Activated T-helper 17 cell treated with anti-CD3 and anti-CD28 coated beads, Interleukin-2, amount 50 U/mL, for 72 hours (primary cell): ENCODE results near the gene FAM174C. TPM values are rescaled to one million over a fixed set of nuclear protein-coding genes. Genes with fewer than 3 reads are reported as not detected.
A peak's percentile ranks its signal among the peaks of the same experiment; 100 is the strongest.

ENCODE experiments used
- ATAC-seq: fragments of 150-1000 bp; cut with Tn5 transposase; replicated peaks from 2 replicates; pipeline ENCODE4 v1.10.0; 2021; ENCODE audit warnings: mild to moderate bottlenecking, moderate library complexity
- H3K27ac Mint-ChIP-seq: one replicate; pipeline ENCODE4 v1.8.0; 2022; ENCODE audit warnings: mixed read lengths
- H3K27me3 Mint-ChIP-seq: one replicate; pipeline ENCODE4 v1.8.0; 2022; ENCODE audit warnings: mixed read lengths
- H3K36me3 Mint-ChIP-seq: one replicate; pipeline ENCODE4 v1.8.0; 2022; ENCODE audit warnings: low read depth, mild to moderate bottlenecking, mixed read lengths
- H3K4me1 Mint-ChIP-seq: one replicate; pipeline ENCODE4 v1.8.0; 2022; ENCODE audit warnings: mixed read lengths
- H3K4me3 Mint-ChIP-seq: one replicate; pipeline ENCODE4 v1.8.0; 2022; ENCODE audit warnings: mild to moderate bottlenecking, mixed read lengths
- H3K9me3 Mint-ChIP-seq: one replicate; pipeline ENCODE4 v1.8.0; 2022; ENCODE audit warnings: mixed read lengths
- total RNA-seq, 2 donors: library from RNA; stranded (reverse); gene quantifications; one replicate each; pipeline ENCODE4 v1.2.3, GENCODE V29; 2022

Gene FAM174C
- total RNA-seq, 2 donors from 2014 or later = 52.9 to 85.9 TPM

DNA sequence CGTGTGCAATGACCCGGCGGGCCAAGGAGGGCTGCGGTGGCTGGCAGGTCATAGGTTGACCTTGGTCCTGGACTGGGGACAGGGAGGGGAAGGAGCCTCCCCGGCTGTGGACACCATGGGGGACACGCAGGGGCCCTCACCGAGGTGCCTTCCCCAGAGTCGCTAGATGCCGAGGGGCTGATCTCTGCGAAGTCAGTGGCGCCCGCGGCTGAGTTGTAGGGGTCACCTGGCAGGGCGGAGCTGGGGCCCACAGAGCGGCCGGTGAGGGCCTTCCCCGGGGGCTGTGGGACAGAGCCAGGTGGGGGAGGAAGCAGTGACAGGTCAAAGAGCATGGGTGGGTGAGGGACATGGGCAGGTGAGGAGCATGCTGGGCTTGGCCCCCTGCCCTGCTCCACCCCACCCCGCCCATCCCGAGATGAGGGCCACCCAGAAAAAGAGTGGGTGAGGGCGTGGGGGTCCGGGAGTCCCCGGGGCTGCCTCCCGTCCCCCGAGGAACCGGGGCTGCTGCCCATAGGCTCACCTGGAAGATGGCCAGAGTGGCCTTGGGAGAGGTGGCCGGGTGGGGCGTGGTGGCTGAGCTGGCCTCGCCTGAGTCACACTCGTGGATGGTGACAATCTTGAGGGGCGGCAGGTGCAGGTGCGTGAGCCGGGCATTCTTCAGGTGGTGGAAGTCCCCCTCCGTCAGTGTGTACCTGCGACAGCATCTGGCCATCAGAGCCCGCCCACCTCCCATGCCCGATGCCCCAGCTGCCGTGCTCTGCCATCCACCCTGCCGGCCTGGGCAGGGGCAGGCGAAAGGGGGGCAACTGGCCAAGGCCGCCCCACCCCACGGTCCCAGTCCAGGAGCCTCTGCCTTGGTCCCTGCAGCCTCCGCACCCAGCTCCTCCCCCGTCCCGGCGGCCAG lies 41.0 kb upstream of the FAM174C start:
- Mint-ChIP-seq H3K27ac (no peak overlapping the region), H3K9me3 (no peaks in the 10 kb centered on the region), H3K4me1 (peaks cover 6% of the 10 kb centered on the region), H3K36me3 (peaks cover 6% of the 10 kb centered on the region), H3K27me3 (peaks cover 5% of the 10 kb centered on the region), H3K4me3 (no peak overlapping the region)
- ATAC-seq = no peak

DNA sequence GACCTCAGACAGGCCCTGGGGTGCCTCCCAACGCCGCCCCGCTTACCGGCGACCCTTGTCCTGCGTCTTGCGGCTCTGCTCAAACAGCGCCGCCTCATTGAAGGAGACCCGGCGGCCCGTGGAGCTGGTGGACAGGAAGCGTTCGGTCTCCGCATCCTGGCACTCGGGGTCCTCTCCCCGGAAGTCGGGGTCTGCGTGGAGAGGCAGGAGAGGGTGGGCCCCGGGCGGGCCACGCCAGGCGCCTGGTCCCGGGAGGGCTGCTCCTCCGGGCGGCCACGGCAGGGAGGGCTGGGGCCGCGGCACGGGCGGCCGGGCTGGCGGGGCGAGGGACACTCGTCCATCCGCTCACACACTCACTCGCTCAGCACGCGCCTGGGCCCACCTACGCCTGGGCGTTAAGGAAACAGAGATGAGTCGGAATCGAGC lies 40.4 kb upstream of the FAM174C start:
- H3K4me1 Mint-ChIP-seq = peaks cover 6% of the 10 kb centered on the region
- ATAC-seq = no peak
- no peaks in the 10 kb centered on the region for H3K9me3 Mint-ChIP-seq
- H3K36me3 Mint-ChIP-seq = peaks cover 6% of the 10 kb centered on the region
- no peak overlapping the region for H3K27ac Mint-ChIP-seq
- H3K4me3 Mint-ChIP-seq = no peak overlapping the region
- H3K27me3 Mint-ChIP-seq = peaks cover 5% of the 10 kb centered on the region

DNA sequence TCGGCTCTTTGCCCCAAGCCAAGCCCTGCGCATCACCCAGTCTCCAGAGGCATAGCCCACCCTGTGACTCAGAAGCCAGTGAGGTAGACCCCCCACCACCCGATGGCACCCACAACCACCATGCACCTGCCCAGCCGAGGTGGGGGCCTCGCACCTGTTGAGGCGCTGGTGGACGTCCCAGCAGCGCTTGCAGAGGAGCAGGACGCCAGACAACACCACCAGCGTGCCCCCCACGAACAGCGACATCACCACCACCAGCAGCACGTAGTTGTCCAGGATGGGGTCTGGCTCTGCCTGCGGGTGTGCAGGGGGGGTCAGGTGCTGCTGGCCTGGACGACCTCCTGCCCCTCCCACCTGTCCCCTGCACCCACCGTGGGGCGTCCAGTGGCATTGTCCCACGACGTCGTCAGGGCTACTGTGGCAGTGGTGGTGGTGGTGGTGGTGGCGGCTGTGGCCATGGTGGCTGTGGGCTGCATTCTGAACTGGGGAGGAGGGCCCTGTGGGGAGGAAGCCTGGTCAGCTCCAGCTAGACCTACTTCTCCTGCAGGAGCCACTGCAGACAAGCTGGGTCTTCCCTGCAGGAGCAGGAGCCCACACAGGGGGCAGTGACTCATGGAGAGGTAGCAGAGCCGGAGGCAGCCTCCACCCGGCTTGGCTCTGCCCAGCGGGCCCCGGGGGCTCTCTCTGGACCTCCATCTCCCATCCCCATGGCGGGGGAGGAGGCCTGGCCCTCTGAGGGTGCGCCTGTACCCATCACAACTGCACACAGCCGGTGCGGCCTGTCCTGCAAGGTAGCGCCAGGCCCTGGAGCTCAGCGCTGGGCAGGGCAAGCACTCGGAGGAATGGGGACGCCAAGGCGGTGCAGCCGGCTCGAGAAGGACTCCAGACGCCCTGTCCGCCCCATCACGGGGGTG lies 39.4 kb upstream of the FAM174C start:
- Mint-ChIP-seq H3K36me3 (peaks cover 6% of the 10 kb centered on the region), H3K27ac (no peak overlapping the region), H3K4me1 (peaks cover 6% of the 10 kb centered on the region), H3K27me3 (peaks cover 5% of the 10 kb centered on the region), H3K4me3 (peak overlapping the region; percentile 19), H3K9me3 (no peaks in the 10 kb centered on the region)
- ATAC-seq = no peak

DNA sequence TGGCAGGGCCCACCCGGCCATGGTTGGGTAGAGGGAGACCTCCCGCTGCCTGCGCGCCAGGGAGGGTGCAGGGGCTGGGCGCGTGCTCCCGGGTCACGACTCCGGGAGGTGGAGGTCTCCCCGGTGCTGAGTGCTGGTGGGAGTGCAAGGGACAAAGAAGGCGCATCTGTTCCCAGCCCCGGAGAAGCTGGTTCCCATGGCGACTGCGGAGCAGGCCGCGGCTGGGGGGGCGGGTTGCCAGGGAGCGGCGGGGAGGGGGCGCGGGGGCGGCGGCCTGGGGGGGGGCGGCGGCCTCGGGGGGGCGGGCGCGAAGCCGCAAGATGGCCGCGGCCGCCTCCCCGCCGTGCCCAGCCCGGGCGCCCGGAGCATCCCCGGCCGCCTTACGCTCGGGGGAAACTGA lies 38.8 kb upstream of the FAM174C start:
- no peak for ATAC-seq
- peak overlapping the region; percentile 19 for H3K4me3 Mint-ChIP-seq
- no peak overlapping the region for H3K27ac Mint-ChIP-seq
- peaks cover 10% of the 10 kb centered on the region for H3K4me1 Mint-ChIP-seq
- no peaks in the 10 kb centered on the region for H3K9me3 Mint-ChIP-seq
- peaks cover 5% of the 10 kb centered on the region for H3K27me3 Mint-ChIP-seq
- peaks cover 6% of the 10 kb centered on the region for H3K36me3 Mint-ChIP-seq

DNA sequence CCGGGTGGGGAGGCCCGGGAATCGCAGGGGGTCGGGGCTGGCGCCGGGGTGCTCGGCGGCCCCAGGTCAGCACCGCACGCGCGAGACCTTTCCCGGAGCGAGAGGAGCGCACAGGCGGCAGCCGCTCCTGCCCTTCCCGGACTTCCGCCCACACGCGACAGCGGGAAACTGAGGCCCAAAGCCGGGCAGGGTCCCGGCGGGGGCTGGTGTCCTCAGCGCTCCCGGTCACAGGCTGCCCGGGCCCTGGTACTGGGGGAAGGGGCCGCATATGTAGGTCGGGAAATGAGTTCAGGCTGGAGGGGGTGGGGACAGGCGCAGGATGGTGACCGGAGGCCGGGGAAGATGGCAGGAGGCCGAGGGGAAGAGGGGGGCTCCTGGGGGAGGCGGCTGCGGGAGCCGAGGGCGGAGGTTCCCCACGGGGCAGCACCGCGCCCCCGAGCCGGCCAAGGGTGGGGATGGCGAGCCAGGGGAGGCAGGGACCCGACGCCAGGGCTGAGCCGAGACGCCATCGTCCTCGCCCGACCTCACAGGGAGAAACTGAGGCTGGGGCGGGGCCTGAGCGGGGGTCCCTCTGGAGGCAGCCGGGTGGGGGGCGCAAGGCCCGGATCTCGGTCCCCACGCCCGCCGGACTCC lies 38.2 kb upstream of the FAM174C start:
- Mint-ChIP-seq H3K27me3 (peaks cover 5% of the 10 kb centered on the region), H3K4me1 (peaks cover 11% of the 10 kb centered on the region), H3K27ac (no peak overlapping the region), H3K4me3 (no peak overlapping the region), H3K36me3 (peaks cover 6% of the 10 kb centered on the region), H3K9me3 (no peaks in the 10 kb centered on the region)
- ATAC-seq = no peak

DNA sequence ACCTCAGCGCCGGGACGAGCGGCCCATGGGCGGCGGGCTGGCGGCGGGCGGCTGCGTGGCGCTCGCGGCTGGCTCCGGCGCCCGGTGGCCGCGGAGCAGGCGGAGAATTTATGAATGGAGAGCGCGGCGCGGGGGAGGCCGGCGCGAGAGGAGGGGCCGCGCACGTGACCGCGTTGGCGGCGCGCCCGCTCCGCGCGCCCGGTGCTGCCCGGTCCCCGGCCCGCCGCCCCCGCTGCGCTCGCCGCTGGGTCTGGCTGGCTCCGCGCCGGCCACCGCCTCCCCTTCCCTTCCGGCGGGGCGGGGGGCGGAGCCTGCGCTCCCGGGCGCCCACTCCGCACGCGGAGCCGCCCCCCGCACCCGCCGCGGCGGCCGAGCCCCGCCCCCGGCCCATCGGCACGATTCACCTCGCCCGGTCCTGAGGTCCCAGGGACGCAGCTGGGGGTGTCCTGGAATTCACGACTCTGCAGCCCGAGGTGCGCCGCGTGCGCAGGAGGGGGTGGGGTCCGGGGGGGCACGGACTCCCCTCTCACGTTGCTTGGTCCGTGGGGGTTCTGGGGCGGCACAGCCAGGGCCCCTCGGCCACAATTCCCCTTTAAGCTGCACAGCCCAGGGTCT lies 37.5 kb upstream of the FAM174C start, which contains the start of gene CBARP:
TSS of gene CBARP (minus strand) at position 252 of the 615 bp plus-strand sequence. CDS start 1,905 bp downstream, outside the sequence.
- peak within 1 kb of the TSS; percentile 54 for H3K27ac Mint-ChIP-seq
- no peak for ATAC-seq
- H3K4me1 Mint-ChIP-seq = peaks cover 11% of the 10 kb centered on the region

GRCh38 chr19:1238369-1239303 lies 36.7 kb upstream of the FAM174C start:
- Mint-ChIP-seq H3K4me3 (peak overlapping the region; percentile 79), H3K4me1 (peaks cover 11% of the 10 kb centered on the region), H3K27ac (peak overlapping the region; percentile 54), H3K27me3 (peaks cover 5% of the 10 kb centered on the region), H3K36me3 (peaks cover 6% of the 10 kb centered on the region), H3K9me3 (no peaks in the 10 kb centered on the region)
- ATAC-seq = no peak

More for the DNA sequence above, 37.5 kb upstream of the FAM174C start, which contains the start of gene CBARP:
- H3K27me3 Mint-ChIP-seq = peaks cover 5% of the 10 kb centered on the region
- H3K4me3 Mint-ChIP-seq = peak within 1 kb of the TSS; percentile 79
- H3K9me3 Mint-ChIP-seq = no peaks in the 10 kb centered on the region
- peaks cover 6% of the 10 kb centered on the region for H3K36me3 Mint-ChIP-seq

DNA sequence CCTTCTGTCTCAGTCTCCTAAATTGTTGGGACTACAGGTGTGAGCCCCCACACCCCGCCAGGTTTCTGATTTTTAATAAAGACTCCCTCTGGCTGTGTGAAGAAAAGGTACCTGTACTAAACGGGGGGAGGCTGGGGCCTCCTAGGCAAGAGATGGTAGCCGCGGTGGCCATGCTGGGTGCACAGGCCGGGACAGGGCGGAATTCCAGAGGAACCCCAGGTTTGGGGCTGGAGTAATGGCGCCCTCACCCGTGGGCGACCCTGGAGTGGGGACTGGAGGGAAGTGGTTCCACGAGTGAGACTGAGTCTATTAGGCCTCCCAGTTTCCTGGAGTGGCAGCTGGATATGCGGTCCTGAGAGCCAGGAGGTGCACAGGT lies 35.9 kb upstream of the FAM174C start:
- H3K4me1 Mint-ChIP-seq = peaks cover 11% of the 10 kb centered on the region
- H3K27me3 Mint-ChIP-seq = peaks cover 5% of the 10 kb centered on the region
- H3K4me3 Mint-ChIP-seq = peak overlapping the region; percentile 79
- no peak for ATAC-seq
- H3K9me3 Mint-ChIP-seq = no peaks in the 10 kb centered on the region
- peaks cover 6% of the 10 kb centered on the region for H3K36me3 Mint-ChIP-seq
- peak overlapping the region; percentile 54 for H3K27ac Mint-ChIP-seq

GRCh38 chr19:1239796-1240737 lies 35.3 kb upstream of the FAM174C start:
- peaks cover 6% of the 10 kb centered on the region for H3K36me3 Mint-ChIP-seq
- peak overlapping the region; percentile 88 for H3K4me3 Mint-ChIP-seq
- H3K9me3 Mint-ChIP-seq = no peaks in the 10 kb centered on the region
- H3K4me1 Mint-ChIP-seq = peaks cover 11% of the 10 kb centered on the region
- no peak overlapping the region for H3K27ac Mint-ChIP-seq
- peaks cover 5% of the 10 kb centered on the region for H3K27me3 Mint-ChIP-seq
- peak; percentile 60 for ATAC-seq

GRCh38 chr19:1240925-1241324 lies 34.4 kb upstream of the FAM174C start:
- Mint-ChIP-seq H3K27ac (peak overlapping the region; percentile 92), H3K36me3 (peaks cover 6% of the 10 kb centered on the region), H3K9me3 (no peaks in the 10 kb centered on the region), H3K27me3 (peaks cover 5% of the 10 kb centered on the region), H3K4me3 (peak overlapping the region; percentile 88), H3K4me1 (peaks cover 11% of the 10 kb centered on the region)
- no peak for ATAC-seq

DNA sequence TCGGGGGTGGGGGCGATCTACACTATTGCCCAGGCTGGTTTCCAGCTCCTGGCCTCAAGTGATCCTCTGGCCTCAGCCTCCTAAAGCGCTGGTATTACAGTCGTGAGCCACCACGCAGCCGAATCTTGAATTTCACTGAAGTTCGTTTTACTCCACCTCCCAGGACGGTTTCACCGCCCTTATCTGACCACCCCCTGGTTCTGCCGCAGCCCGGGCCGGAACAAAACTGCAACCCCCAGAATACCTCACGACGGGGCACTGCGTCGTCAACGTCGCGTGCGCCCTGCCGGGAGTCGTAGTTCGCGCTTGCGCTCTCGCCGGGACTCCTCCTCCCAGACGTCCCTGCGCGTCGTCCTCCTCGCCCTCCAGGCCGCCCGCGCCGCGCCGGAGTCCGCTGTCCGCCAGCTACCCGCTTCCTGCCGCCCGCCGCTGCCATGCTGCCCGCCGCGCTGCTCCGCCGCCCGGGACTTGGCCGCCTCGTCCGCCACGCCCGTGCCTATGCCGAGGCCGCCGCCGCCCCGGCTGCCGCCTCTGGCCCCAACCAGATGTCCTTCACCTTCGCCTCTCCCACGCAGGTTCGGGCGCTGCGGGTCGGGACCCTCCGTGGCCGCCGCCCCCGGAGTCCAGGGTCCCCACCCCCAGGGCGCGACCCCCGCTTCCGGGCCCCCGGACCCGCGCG lies 33.8 kb upstream of the FAM174C start, which contains the start of gene ATP5F1D:
TSS of gene ATP5F1D (plus strand) at position 335 of the 679 bp plus-strand sequence. CDS start at position 435, 100 bp downstream.
- Mint-ChIP-seq H3K27ac (peak within 1 kb of the TSS; percentile 92), H3K9me3 (no peaks in the 10 kb centered on the region), H3K36me3 (peaks cover 6% of the 10 kb centered on the region), H3K27me3 (peaks cover 5% of the 10 kb centered on the region), H3K4me3 (peak within 1 kb of the TSS; percentile 88), H3K4me1 (peaks cover 11% of the 10 kb centered on the region)
- ATAC-seq = peak; percentile 81
